HG03558 (cell line): ENCODE measurements around the gene FSIP1.

Source experiments
- ATAC-seq: cut with Tn5 transposase; IDR thresholded peaks from one replicate; pipeline ENCODE4 v1.9.1; 2021; ENCODE audit warnings: moderate number of reproducible peaks; ENCODE audit not compliant: unreplicated experiment; ENCODE audit errors: extremely low read depth

The FSIP1 gene

DNA sequence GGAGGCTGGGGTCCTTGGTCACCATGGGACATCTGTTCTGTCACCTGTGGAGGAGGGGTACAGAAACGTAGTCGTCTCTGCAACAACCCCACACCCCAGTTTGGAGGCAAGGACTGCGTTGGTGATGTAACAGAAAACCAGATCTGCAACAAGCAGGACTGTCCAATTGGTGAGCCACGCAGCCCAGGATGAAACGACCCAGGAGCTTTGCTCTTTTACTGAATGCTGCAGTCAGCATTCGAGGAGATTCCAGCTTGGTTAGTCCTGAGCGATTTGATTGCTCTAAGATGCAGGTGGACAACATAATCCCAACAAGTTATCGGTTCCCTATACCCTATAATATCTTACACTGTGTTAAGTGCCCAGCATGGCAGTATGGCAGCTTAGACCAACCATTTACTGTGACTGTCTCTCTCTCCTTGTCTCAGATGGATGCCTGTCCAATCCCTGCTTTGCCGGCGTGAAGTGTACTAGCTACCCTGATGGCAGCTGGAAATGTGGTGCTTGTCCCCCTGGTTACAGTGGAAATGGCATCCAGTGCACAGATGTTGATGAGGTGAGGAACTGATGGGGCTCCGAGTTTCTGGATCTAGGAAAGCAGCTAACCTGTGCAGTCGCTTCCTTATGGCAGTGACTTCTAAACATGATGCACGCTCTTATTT is 194.0 kb downstream of the FSIP1 start:
- no peak for ATAC-seq

DNA sequence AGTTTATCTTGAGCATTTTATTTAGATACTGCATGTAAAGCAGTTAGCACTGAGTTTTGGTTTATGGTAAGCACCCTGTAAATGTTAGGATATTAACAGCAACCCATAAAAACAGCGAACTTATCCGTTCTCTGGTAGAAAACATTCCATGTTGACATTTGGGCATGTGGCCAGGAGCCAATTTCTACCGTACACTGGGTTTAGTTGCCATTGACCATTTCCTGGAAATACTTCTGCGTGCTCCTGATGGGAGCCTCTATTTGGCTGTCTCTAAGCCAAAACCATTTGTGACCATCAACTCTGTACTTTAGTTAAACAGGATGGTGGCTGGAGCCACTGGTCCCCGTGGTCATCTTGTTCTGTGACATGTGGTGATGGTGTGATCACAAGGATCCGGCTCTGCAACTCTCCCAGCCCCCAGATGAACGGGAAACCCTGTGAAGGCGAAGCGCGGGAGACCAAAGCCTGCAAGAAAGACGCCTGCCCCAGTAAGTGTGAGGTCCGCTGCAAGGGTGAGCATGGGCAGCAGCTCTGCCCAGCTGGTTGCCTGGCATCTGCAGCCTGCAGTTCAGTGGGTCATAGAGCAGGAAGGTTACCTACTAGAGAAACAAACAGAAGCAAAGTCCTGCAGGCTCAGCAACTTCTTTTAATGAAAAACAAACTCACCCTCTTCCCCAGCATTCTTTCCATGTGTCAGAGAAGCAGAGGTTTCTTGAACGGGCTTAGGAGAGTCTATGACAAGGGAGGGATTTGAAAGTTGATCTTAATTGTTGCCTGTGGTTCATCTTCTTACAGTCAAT is 194.7 kb downstream of the FSIP1 start:
- ATAC-seq = no peak

DNA sequence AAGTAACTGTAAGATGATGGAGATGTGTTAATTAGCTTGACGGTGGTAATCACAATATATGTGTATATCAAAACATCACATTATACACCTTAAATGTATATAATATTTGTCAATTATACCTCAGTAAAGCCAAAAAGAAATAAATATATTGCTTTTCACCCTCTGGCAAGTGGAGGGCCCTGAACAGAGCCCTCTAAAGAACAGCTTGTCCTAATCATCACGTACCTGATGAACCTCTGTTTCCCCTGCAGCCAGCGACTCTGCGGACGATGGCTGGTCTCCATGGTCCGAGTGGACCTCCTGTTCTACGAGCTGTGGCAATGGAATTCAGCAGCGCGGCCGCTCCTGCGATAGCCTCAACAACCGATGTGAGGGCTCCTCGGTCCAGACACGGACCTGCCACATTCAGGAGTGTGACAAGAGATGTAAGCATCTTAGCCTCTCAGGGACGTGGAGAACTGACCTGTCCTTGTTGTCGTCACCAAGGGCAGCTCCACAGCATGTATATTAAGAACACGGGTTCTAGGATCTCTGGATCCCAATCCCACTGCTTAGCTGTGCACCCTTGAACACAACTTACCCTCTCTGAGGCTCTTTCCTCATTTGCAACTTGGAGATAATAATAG is 195.4 kb downstream of the FSIP1 start:
- ATAC-seq = no peak

DNA sequence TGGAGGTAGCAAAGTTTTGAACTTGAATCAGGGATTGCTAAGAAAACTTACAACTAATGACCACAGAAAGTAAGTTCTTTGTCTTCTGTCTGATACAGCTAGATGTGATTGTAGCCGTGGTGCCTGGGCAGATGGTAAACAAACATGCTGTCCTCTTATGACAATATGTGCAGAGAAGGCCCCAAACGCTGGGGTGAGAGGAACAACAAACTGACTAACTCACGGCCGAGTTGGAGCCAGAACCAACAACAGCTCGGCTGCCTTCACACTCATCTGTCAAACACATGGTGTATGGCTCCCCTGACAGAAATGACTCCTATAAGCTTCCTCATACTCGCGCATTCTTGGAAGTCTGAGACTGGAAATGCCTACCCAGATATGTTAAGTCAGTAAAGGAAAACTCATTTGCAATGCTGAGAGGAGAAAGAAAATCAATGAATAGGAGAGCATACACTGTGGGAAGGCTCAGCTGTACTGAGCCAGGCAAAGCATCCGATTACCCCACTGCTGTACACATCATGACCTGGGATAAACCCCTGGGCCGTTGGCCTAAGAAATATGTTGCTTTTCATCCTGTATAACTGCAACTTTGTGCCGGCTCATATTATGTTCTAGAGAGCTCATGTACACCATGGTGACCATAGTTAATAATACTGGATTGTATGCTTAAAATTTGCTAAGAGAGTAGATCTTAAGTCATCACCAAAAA is 196.1 kb downstream of the FSIP1 start:
- ATAC-seq = no peak

DNA sequence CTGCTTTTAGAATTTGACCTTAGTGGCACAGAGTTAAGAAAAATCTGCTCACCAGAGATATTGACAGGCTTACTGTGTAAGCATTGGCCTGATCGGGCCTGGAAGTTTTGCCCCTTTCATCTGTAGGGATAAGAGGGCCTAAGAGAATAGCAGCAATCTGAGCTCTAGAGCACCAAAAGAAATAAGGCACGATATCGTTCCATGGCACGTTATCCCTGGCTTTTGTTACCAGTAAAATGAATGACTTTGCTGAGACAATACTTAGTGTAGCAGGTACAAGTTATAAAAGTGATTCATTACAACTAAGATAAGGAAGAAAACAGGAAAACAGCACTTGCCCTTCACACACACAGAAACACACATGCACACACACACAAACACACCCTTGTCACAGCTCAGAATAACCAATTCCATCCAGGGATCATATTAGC is 196.8 kb downstream of the FSIP1 start:
- ATAC-seq = no peak

DNA sequence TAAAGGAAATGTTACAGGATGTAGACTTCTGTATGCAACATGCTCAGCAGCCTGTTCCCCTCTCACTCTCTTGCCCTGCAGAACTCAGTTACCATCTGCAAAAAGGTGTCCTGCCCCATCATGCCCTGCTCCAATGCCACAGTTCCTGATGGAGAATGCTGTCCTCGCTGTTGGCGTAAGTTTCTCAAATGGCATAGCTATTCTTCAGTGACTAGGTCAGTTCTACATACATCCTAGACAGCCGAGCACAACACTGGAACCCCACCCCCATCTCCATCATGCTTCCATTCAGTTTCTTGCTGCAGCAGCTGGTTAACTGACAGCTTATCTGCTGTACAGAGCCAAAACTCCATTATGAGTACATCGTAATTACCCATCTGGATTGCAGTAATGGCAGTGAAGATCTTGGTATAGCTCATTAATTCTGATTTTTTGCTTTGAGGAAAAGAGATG is 197.2 kb downstream of the FSIP1 start:
- ATAC-seq = no peak

DNA sequence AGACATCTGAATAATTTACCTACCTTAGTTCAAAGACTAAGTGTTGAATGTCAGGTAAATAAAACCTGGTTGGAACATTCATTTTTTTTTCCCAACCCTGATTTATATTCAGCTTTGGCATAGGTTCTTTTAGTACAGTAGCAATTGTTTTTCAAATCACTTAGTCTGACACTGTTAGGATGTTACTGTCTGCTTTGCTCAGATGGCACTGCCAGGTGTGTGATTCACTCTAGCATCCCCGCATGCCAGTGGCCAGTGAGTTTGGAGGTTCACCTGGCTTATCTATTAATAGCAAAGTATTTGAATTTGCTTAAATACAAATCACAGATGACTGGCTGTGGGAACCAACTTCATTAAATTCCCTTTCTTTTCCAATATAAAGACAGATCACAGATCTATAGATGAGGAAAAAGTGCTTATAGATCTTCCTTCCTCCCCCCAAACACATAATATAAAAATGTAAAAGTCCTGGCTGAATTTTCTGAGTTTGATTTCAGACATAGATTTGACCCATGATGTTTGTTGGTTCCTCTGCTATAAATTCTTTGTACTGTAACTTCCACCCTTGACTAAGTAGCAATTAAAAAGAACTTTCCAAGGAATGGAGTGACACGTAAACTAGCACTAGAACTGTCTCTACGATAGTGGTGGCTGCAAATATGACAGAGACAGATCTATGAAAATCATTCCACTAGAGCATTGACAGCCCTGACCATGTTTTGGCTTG is 197.8 kb downstream of the FSIP1 start:
- no peak for ATAC-seq

DNA sequence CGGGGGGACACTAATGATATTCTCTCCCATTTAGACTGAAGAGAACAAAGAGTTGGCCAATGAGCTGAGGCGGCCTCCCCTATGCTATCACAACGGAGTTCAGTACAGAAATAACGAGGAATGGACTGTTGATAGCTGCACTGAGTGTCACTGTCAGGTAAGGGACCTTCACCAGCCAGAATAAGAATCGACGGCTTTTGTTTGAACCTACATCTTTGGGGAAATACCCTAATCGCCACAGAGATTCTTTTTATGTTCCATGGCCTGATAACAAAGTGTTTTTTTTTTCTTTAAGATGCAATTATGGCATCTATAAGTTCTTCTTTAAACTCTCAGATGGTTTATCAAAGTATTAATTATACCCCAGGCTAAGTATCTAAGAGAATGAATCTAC is 198.4 kb downstream of the FSIP1 start:
- no peak for ATAC-seq

DNA sequence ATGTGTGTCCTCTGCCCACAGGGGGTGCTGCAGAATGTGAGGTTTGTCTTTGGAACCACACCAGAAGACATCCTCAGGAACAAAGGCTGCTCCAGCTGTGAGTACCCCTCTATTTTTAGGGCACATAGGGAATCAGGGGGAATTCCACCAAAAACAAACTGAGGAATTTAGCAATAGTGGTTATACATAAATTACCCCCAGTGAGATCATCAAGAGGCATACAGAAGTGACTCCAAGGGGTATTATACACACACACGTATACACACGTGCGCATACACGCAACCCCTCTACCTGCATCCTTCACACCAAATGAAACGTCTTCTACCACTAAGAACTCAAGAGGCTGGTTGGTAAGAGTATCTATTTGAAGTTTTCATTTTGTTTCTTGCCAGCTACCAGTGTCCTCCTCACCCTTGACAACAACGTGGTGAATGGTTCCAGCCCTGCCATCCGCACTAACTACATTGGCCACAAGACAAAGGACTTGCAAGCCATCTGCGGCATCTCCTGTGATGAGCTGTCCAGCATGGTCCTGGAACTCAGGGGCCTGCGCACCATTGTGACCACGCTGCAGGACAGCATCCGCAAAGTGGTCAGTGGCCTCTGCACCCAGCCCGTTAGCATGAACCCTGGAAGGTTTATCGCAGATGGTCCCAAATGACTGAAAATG is 198.9 kb downstream of the FSIP1 start:
- no peak for ATAC-seq

DNA sequence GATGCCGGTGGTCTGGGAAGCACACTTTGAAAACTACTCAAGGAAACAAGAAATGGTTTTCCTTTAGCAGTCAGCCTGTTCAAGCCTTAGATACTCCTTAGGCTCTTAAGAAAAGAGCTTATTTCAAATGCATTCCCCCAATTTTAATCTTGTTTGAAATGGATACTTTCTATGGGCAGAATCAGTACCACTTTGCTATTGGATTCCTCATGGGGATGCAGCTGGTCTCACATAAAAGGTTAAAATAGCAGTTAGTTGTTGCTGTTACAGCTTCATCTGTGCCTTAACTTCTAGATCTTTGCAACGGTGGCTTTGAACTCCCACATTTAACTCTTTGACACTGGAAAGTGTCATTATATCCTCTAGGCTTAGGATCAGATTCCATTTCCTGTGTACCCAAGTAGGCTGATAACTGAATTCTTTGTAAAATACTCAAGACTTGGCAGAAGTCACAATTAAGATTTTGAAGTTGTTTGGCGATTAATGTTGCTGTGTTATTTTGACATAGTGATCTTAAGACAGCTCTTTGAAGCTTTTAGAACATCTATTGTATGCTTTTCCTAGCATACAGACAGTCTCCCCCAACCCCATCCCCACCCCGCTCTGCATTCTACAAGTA is 199.6 kb downstream of the FSIP1 start:
- ATAC-seq = no peak

DNA sequence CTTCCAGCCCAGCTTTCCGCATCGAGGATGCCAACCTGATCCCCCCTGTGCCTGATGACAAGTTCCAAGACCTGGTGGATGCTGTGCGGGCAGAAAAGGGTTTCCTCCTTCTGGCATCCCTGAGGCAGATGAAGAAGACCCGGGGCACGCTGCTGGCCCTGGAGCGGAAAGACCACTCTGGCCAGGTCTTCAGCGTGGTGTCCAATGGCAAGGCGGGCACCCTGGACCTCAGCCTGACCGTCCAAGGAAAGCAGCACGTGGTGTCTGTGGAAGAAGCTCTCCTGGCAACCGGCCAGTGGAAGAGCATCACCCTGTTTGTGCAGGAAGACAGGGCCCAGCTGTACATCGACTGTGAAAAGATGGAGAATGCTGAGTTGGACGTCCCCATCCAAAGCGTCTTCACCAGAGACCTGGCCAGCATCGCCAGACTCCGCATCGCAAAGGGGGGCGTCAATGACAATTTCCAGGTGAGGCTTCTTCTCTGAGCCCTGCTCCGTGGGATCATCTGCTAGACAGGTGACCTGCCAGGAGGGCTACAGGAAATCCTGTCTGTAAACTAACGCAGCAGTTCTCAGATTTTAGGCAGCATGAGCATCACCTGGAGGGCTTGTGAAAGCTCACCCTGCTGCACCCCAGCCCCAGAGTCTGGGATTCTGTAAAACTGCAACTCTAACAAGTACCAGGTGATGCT is 200.2 kb downstream of the FSIP1 start:
- ATAC-seq = no peak

DNA sequence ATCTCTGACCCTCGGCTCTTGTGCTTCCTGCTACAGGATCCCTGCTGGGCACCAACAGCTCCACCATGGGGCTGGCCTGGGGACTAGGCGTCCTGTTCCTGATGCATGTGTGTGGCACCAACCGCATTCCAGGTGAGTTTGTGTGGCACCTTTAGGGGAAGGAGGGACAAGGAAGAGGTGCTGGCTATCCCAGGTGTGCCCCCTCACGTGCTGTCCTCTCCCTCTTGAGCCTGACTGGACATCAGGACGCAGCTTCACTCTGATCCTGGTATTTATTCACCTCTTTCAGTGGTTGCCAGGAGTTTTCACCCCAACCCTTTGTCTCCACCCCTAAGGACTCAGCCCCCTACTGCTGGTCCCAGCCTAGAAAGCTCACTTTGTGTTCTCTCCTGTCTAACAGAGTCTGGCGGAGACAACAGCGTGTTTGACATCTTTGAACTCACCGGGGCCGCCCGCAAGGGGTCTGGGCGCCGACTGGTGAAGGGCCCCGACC is 200.8 kb downstream of the FSIP1 start:
- ATAC-seq = no peak

DNA sequence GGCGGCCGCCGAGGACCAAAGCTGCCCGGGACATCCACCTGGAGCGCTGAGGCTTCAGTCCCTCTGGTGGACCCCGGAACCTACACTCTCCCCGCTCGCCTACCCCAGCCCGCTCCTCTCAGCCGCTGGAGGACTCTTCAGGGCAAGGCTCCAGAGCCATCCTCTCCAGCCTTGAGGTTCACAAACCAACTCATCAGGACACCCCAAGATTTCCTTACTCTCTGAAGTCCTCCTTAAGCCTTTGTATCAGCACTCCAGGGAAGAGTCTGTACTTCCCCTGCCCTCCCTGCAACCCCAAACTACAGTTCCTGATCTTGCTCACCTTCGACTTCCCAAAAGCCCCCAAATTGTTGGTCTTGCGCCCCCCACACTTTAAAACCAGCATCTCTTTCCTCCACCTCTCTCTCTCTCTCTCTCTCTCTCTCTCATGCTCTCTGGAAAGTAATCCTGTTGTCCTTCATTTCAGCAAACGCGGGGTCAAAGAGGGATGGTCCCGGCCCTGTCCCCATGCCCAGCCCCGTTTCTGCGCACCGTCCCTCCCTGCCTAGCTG is 201.3 kb downstream of the FSIP1 start:
- no peak for ATAC-seq

DNA sequence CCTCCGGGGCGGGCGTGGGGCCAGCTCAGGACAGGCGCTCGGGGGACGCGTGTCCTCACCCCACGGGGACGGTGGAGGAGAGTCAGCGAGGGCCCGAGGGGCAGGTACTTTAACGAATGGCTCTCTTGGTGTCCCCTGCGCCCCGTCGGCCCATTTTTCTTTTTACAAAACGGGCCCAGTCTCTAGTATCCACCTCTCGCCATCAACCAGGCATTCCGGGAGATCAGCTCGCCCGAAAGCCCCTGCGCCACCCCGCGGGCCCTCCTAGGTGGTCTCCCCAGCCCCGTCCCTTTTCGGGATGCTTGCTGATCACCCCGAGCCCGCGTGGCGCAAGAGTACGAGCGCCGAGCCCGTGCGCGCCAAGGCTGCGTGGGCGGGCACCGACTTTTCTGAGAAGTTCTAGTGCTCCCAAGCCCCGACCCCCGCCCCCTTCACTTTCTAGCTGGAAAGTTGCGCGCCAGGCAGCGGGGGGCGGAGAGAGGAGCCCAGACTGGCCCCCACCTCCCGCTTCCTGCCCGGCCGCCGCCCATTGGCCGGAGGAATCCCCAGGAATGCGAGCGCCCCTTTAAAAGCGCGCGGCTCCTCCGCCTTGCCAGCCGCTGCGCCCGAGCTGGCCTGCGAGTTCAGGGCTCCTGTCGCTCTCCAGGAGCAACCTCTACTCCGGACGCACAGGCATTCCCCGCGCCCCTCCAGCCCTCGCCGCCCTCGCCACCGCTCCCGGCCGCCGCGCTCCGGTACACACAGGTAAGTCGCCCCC is 202.0 kb downstream of the FSIP1 start, which contains the start of gene THBS1:
Gene THBS1 (plus strand): TSS at position 595 of the 757 bp plus-strand sequence. CDS start 779 bp downstream, outside the sequence.
- no peak for ATAC-seq

DNA sequence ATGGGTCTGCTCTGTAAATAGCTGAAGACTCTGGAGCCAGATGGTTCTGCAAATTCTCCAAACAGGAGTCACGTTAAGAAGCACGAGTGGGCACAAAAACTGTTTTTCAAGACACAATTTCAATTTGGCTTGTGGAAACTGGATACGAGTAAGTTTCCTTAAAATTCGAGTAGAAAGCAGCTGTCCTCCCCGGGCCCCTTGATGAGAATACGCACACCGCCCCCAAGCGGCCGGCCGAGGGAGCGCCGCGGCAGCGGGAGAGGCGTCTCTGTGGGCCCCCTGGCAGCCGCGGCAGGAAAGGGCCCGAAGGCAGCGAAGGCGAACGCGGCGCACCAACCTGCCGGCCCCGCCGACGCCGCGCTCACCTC is 202.5 kb downstream of the FSIP1 start:
- no peak for ATAC-seq

DNA sequence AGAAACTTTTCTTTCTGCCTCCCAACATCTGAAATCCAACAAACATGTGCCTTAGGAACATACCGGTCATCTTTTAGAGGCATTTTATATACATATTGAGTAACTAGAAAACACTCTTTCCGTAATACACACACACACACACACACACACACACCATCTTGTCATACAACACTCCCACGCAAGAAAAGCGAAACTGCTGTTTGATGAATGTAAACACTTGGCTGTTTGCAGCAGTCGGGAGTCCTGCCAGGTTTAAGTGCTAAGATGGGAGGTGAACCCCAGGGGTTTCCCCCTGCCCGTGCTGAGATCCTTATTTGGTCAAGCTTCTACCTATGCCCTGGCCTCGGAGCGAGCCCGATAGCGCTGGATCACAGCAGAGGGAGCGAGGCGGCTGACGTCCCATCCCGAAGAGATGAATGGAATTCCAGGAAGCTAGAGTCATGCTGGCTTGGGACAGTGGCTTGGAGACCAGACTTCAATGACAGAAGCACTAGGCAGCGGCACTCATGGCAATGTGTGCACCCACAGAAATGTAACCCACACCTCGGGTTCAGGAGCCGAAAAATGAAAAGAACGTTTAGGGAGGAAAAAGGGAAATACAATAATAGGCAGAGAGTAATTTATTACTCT is 203.0 kb downstream of the FSIP1 start:
- ATAC-seq = no peak
